Measurements from ENCODE around the gene OR52H1.

The OR52H1 gene

DNA sequence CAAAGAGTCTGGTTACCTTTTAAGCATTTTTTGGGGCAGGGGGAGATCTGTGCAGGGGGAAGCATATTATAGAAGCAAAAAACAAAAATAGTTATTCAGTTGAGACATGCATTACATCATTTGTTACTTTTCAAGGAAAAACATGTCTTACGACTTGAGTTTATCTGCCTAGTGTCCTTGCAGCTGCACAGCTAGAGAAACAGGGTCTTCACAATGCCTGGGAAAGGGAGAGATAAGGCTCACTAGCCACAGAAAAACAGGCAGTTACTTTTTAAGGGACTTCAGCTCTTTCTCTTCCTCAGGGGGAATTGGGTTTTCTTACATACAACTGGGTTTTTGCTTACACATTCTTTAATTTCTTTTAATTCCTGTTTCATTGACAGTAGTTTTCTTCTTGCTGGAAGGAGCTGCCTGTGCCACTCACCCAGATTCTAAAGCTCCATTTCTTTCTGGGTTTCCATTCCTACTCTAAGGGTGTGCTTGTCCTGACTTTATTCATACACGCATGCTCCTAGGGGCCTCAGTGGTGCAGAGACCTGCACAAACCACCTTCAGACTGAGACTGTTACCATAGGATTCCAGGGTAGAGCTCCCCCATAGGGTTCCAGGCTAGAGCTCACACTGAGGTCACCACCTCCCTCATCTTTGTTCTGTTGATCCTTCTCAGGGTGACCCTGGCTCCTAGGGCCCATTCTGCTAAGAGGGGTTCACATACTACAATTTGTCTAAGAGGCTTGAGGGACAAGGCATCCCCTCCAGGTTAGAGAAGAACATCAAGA lies 17.1 kb downstream of the OR52H1 start:
- DNase-seq, result no peak

DNA sequence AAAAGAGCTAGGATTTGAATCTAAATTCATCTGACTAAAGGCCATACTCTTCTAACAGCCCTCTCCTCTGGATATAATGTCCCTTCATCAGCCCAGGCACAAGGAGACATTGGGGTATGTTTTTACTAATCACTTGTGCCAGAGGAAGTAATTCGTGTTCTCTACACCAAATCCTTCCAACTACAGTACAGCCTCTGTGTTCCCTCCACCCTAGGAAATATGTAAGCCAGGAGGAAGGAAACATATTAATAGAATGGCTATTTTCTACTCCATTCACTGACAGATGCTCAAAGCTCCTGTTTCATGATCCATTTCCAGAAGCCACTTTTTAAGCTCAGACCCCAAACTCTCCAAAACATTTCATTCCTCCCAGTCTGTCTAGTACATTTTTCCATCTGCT lies 19.8 kb downstream of the OR52H1 start:
- DNase-seq, result no peak

DNA sequence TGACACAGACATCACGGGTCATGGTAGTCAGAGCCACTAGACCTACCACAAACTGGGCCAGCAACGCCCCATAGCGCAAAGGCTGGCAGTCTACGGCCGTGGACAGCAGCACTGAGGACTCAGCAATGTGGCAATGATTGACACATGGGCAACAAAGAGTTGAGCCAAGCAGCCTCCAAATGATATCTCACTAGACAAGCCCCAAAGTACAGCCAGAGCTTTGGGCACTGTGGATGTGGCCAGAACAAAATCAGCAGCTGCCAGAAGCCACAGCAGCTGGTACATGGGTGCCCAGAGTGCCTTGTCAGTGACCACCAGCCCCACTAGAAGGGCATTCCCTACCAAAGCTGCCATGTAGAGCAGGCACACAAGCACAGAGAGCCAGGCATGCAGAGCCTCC lies 20.6 kb downstream of the OR52H1 start:
- no peak for DNase-seq

DNA sequence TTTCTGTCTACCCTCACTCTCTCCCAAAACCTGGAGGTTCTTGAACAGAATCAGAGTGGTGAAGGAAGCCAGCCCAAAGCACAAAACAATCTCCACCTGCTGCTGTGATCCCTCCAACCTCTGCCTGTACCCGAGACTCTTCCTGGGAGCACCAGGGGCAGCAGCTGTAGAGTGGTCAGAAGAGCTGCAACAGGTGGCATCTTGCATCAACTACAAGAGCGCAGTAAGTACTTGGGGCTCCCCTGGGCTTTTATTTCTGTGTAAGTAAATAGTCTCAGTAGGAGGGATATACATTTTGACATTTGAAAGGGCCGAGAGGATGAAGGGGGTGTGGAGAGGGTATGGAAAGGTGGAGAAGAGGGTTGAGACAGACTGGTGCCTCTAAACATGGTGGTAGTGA lies 23.6 kb downstream of the OR52H1 start:
- no peak for DNase-seq

DNA sequence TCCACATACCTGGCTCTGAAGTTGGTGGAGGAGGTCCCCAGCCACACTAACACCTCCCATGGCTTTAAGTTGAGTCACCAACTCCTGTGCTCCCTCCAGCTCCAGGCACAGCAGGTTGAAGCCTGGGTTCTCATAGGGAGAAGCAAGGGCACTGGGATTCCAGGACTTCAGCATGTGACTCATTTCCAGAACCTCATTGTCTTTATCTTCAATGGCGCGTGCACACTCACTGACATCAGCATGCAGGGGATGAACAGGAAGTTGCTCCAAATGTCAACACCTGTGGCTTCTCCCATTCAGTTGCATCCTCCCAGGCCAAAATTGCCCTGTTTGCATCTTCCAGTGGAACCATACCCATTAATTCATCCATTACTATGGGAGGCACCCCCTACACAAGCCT lies 26.0 kb downstream of the OR52H1 start:
- no peak for DNase-seq

DNA sequence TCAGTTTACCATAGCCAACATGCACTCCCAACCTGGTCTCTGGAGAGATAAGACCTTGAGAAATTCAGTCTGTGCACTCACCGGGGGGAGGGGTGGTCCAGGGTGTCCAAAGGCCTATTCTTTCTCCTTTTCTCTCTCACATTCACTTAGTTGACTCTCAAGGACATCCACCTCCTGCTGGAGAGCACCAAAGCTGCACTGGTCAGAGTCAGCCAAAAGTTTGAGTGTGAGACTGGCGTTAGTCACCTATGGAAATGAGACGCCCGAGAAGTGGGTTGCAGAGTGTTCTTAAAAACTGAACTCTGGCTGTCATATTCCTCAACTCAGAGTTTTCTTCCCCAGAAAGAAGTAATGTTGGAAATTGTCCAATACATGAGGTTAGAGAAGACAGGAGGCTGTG lies 26.8 kb downstream of the OR52H1 start:
- no peak for DNase-seq

DNA sequence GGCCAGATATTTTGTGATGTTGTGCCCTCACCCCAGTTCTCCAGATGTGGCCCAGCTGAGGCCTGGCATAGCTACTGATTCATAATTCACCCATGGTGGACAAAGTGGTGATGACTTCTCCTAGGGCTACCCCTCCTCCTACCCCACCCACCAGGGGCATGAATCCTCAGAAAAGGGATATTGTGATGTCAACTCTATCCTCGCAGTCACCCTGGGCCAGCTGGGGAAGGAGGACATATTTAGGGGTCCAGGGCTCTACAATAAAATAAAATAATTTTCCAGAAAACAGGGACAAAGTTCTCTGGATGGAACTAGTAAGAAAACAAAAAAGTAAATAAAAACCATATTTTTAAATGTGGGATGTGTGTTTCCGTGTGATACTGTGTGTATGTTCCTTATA lies 31.7 kb downstream of the OR52H1 start, which contains the start of gene UBQLNL:
Gene UBQLNL (minus strand): TSS at position 101 of the 400 bp plus-strand sequence. CDS start 258 bp downstream, outside the sequence.
- DNase-seq, result no peak

DNA sequence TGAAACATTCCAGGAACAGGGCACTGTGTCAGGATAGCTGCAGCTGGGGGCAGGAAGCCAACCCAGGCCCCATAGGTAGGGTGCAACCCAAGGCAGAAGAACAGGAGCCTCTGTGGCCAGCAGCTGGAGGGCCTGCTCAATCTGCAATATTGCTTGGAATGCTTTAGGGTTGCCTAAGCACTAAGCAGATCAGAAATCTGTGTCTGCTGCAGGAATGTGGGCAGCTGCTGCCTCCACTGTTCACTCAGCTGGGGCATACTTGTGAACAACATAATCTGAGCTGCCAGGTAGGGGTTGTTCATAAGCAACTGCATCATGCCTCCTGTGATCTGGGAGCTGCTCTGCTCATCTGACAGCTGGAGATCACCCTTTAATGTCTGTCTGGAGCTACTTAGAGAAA lies 33.5 kb downstream of the OR52H1 start:
- DNase-seq, result no peak

DNA sequence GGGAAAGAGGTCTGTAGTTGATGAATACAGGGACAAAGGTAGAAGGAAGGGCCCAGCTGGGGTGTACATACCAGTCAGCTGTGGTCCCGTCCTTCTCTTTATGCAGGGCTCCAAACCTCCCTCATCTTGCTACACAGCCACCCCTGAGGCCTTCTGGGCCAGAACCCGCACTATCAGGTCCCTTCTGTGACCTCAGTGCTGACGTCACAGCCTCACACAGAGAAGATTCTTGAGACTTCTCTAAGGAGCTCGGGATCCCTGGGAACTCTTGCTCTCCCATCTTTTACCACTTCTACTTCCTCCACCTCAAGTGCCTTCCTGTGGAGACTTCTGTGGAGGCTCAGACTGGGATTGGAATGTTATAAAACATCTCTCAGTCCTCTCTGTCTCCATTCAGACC lies 38.5 kb downstream of the OR52H1 start, which contains the start of gene UBQLN3:
Gene UBQLN3 (minus strand): TSS at position 155 of the 400 bp plus-strand sequence. CDS start 399 bp downstream, outside the sequence.
- DNase-seq, result no peak

DNA sequence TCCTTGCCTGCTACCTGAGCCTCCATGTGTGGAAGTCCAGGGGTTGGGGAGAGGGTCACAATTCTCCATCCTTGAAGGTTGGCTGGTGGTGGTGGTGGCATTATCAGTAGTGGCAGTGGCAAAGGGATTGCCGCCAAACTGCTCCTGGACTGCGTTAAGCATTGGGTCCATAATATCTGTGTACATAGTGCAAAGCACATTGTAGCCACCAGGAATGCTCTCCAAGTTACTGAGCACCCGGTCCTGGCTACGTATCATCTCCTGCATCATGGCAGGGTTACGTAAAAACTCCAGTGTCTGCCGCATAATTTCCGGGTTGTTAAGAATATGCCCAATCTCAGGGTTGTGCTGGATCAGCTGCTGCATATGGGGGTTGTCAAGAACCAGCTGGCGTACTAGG lies 39.7 kb downstream of the OR52H1 start:
- no peak for DNase-seq

DNA sequence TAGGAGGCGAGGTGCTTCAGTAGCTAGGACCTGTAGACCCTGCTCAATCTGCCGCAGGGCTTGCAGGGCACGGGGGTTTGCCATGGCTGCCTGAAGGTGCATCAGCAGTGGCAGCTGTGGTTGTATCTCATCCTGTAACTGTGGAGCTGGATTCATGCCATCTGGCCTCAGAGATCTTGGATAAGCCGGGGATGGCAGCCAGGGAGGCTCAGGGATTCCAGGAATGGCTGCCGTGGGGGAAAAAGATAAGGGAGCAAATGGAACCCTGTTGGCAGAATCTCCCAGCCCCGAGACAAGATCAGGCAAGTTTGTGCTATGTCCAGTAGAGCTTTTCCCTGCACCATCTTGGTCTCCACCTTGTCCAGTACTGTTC lies 40.4 kb downstream of the OR52H1 start:
- no peak for DNase-seq

DNA sequence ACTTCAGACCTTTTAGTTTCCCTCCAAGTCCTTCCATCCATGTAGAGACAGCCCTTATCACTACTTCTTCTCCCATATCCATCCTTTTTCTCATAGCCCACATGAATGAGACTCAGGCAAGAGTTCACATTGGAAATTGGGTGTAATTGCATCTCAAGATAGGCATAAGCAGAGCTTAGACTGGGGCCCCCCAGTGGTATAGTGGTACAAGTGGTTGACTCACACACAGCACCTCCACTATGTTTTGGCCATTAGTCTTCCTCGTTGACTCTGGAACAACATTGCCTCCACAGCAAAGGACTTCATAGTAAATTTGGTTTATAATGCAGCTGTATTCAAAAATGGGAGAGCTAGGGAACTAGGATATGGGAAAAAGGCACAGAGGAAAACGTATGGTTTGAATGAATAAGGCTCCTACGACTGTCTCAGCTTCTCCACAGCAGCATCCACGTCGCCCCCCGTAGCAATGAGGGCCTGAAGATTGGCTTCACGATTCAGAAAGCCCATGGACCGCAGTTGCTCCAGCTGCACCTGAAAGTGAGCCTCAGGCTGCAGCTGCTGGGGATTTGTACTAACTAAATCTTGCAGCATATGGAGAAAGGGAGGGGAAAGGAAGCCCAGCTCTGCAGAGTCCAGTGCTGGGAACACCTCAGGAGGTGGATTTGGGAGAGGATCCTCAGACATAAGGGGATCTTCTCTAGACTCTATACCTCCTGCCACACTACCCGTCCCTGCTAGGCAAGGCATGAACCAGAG lies 41.0 kb downstream of the OR52H1 start:
- no peak for DNase-seq

DNA sequence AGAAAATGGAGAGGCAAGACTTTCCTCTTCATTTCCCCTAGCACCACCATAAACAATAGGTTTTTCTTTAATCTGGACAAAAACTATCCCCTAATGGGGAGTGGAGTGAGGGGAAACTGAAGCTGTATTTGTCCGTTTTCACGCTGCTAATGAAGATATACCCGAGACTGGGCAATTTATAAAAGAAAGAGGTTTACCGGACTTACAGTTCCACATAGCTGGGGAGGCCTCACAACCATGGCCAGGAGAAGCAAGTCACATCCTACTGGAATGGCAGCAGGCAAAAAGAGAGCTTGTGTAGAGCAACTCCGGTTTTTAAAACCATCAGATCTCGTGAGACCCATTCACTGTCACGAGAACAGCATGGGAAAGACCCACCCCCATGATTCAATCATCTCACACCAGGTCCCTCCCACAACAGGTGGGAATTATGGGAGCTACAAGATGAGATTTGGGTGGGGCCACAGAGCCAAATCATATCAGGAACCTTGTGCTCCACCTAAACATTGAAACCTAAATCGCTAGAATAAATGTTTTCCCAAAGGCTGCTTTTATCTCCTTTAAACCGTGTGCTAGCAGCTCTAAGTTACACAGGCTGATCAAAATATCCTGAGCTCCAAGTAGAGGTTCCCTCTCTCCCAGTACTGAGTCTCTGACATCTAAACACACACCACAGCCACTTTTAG lies 42.8 kb downstream of the OR52H1 start:
- DNase-seq, result no peak

DNA sequence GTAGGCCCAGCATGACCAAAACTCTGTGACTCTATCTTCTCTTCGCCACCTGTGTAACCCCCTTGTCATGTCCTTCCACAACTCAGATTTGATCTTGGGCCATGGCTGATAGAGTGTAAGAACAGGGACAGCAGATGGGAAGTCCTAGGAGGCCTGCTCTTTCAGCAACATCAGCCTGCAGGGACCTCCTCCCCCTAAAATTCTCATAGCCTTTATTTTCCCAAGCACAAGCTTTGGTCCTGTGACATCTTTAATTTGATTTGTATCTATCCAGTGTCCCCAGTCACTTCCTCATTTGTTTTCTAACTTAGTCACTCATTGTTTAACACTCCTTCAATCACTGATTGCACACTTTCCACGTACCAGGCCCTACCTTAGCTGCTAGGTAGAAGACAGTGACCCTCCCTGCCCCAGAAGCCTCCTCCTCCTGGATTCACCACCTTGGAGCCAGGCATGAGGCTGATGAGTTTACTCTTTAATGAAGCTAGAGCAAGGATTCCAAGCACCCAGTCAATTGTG lies 43.9 kb downstream of the OR52H1 start:
- no peak for DNase-seq

DNA sequence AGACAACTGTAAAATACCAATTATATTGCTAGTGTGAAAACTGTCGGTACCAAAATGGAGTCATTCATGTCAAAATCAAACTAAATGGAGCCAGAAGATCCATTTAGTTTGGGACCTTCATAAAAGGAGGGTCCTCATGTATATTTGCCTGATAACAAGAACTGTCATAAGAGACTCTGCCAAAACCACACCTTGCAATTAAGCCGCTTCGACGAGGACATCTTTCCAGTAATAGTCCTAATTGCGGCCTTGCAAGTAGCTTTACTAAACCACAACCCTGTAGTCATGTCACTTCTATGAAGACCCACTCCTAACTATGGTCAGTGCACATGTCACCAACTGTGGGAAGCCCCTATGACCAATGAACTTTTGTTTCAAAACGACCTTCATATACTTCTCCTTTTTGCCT lies 47.9 kb downstream of the OR52H1 start:
- DNase-seq, result no peak

DNA sequence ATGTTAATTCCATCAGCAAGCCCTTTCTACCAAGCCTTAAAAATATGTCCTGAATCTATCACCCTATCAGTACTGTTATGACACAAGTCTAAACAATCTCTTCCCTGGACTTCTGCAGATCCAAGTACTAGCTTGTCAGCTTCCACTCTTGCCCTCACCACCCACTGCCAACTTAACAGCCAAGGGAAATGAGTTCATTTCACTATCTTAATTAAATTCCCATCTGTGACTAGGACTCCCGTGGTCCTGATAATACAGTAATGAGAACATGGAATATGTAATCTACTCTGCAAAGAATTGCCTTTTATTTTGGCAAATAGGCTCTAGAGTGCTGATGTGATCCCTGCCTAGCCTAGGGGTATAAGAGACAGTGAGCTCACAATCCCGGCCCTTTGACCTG lies 48.7 kb downstream of the OR52H1 start:
- no peak for DNase-seq

All from activated T-cell treated with anti-CD3 and anti-CD28 coated beads, Interleukin-2, amount 50 U/mL, for 1 hour (primary cell).